HG02973 (cell line): ENCODE data around the gene ZNF776.
"Not testable (repeated sequence)": the region's sequence is repeated elsewhere in the genome, so short reads cannot be mapped to it uniquely, and the experiment has no call there.

ENCODE experiments used
- ATAC-seq: cut with Tn5 transposase; IDR thresholded peaks from one replicate; pipeline ENCODE4 v1.9.1; 2021; ENCODE audit warnings: moderate library complexity; ENCODE audit not compliant: unreplicated experiment

The ZNF776 gene

DNA sequence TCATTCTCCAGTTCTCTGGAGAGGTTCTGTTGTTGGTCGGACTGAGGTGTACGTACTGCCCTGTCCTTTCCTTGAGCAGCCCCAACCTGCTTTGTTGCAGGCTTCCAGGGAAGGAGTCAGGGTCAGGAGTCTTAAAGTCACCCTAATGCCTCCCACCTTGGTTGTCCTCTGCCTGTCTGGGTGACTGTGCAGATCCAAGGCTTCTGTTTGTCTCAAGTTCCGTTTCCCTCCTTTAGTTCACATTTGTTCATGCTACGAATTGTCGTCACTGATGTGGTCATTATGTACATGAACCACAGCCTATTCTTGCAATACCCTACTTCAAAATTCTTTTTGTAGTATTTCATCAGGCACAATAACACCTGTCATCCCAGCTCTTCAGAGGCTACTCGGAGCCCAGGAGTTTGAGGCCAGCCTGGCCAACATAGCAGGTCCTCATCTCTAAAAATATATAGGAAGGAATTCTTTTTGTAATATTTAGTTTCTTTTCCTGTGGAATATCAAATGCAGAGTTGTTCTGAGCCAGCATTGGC is 30.2 kb downstream of the ZNF776 start:
- ATAC-seq: no peak

DNA sequence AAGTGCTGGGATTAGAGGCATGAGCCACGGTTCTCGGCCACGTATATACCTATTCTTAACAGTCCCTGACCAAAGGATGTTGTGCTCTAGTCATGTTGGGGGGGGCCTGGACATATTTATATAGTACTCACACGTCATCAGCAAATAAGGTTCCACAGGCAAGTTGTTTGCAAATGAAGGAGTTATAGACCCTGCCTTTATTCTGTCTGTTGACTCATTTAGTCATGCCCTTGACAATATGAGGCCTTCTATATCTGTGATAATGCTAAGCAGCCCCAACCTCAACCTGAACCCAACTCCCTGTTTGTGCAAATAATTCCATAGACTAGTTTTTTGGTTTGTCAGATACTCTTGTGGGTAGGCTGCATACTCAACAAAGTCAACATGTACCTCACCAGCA is 31.7 kb downstream of the ZNF776 start:
- no peak for ATAC-seq

DNA sequence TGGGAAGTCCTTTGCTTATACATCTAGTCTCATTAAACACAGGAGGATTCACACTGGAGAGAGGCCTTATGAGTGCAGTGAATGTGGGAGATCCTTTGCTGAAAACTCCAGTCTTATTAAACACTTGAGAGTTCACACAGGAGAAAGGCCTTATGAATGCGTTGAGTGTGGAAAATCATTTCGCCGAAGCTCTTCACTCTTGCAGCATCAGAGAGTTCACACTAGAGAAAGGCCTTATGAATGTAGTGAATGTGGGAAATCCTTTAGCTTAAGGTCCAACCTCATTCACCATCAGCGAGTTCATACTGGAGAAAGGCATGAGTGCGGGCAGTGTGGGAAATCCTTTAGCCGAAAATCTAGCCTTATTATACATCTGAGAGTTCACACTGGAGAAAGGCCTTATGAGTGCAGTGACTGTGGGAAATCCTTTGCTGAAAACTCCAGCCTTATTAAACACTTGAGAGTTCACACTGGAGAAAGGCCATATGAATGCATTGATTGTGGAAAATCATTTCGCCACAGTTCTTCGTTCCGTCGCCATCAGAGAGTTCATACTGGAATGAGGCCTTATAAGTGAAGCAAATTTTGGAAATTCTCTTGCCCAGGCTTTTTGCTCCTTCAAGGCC is 32.7 kb downstream of the ZNF776 start:
- ATAC-seq: no peak

- ATAC-seq: no peak
These were observed 39.7 kb downstream of the ZNF776 start for GRCh38 chr19:57786286-57786685.

GRCh38 chr19:57786906-57787305 is 40.3 kb downstream of the ZNF776 start:
- ATAC-seq: no peak

GRCh38 chr19:57788114-57788692 is 41.6 kb downstream of the ZNF776 start:
- no peak for ATAC-seq

GRCh38 chr19:57789288-57789687 is 42.7 kb downstream of the ZNF776 start:
- ATAC-seq: no peak

- not testable (repeated sequence) for ATAC-seq
These were observed 50.0 kb downstream of the ZNF776 start for GRCh38 chr19:57796580-57796979.

DNA sequence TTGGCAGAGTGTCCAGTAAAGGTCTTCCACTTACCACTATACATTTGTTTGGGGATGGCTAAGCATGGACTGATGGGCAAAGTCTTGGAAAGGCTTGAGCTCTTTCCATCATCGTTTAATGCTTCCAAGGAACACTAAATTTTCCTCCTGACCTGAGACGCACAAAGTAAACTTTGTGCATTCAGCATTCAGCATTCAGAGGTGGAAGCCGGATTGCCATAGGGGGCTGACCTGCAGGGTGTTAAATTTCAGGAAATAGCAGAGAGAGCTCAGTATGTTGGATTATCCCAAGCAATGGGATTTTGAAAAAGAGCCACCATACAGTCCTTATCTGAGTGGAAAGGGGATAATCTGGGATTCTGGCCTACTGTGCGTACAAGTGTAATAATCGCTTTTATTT is 54.1 kb downstream of the ZNF776 start:
- ATAC-seq: no peak

DNA sequence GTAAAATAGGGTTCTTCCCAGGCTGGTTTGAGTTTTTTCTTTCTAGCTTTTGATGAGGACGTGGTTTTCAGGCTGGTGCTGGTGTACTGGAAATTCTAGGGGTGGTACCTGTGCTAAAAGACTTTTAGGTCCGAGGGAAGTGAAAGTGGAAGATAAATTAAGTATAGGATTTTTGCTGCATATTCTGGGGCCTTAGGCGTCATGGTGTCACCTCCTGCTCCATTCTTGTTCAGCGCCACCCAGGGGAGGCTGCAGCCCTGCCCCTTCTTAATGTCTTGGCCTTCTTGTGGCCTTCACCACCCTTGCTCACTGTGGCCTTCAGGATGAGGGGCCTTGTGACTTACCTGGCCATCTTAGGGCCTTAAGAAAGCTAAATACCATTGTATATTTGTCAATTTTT is 55.7 kb downstream of the ZNF776 start:
- no peak for ATAC-seq

- ATAC-seq: no peak
These were observed 56.6 kb downstream of the ZNF776 start for GRCh38 chr19:57803265-57803593.

GRCh38 chr19:57803594-57804325 is 57.1 kb downstream of the ZNF776 start:
- no peak for ATAC-seq

DNA sequence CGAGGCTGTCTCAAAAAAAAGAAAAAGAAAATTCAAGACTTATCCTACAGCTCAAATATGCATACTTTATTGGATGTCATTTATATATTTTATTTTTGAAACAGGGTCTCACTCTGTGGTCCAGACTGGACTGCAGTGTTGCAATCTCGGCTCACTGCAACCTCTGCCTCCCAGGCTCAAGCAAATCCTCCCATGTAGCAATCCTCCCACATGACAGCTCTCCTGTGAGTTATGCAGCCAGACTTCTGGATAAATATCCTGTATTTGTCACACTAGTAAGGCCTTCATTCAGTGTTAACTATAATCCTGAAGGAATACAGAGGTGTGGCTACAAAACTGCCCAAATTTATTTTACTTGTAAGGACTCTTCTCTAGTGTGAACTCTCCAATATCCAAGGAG is 60.9 kb downstream of the ZNF776 start:
- no peak for ATAC-seq
